ENCODE data around the gene PEAK3. TPM values are rescaled to one million over a fixed set of nuclear protein-coding genes. Genes with fewer than 3 reads are reported as not detected.
A peak's percentile ranks its signal among the peaks of the same experiment; 100 is the strongest.

PEAK3 gene
- total RNA-seq, 1 donor from 2014 or later = not detected

GRCh38 chr19:2275588-2276428, 6.2 kb downstream of the PEAK3 start:
- TF ChIP-seq, protein P1, sequence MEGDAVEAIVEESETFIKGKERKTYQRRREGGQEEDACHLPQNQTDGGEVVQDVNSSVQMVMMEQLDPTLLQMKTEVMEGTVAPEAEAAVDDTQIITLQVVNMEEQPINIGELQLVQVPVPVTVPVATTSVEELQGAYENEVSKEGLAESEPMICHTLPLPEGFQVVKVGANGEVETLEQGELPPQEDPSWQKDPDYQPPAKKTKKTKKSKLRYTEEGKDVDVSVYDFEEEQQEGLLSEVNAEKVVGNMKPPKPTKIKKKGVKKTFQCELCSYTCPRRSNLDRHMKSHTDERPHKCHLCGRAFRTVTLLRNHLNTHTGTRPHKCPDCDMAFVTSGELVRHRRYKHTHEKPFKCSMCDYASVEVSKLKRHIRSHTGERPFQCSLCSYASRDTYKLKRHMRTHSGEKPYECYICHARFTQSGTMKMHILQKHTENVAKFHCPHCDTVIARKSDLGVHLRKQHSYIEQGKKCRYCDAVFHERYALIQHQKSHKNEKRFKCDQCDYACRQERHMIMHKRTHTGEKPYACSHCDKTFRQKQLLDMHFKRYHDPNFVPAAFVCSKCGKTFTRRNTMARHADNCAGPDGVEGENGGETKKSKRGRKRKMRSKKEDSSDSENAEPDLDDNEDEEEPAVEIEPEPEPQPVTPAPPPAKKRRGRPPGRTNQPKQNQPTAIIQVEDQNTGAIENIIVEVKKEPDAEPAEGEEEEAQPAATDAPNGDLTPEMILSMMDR (IDR thresholded peaks at IDR 0.05; ENCODE audit: insufficient read depth, low read length, severe bottlenecking) = no peak

DNA sequence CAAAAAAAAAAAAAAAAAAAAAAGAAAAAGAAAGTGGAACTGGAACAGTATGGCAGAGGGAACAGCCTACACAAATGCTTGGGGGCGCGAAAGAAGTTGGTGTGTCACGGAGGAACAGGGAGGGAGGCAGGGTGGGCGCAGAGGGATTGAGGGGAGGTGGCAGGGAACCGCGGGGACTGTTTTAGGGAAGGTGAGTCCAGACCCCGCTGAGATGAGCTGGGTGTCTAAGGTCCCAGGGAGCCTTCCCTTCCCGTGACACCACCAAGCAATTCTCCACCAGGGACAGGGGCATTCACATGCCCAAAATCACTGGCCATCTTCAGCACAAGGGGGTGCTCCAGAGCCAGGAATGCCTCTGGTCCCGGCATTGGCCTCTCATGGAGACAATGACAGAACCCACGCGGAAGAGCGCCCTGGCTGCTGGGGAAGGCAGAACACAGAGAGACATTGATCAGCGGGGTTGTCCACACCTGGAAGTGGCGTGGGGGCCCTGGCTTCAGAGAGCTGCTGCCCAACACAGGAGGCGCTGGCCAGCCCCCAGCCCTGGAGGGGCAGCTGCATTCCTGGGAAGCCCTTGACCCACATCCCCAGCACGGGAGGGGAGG, 6.9 kb downstream of the PEAK3 start:
- TF ChIP-seq, protein P1 (IDR thresholded peaks at IDR 0.05; ENCODE audit: insufficient read depth, low read length, severe bottlenecking) = peak; percentile 72
- H3K36me3 ChIP-seq (ENCODE audit: control insufficient read depth, insufficient read depth, low read length) = peaks cover 17% of the 10 kb centered on the region
- FAIRE-seq (no peak), DNase-seq (ENCODE audit: low read depth) (peak; percentile 21)
- no peaks in the 10 kb centered on the region for H3K27me3 ChIP-seq (ENCODE audit: control insufficient read depth, insufficient read depth, low read length)
- H3K4me3 ChIP-seq (ENCODE audit: low read depth, low read length) = no peak overlapping the region

More at GRCh38 chr19:2275588-2276428, 6.2 kb downstream of the PEAK3 start:
- DNase-seq (ENCODE audit: low read depth) = no peak
- FAIRE-seq = no peak
- no peaks in the 10 kb centered on the region for H3K27me3 ChIP-seq (ENCODE audit: control insufficient read depth, insufficient read depth, low read length)
- H3K4me3 ChIP-seq (ENCODE audit: low read depth, low read length) = no peak overlapping the region
- H3K36me3 ChIP-seq (ENCODE audit: control insufficient read depth, insufficient read depth, low read length) = peaks cover 17% of the 10 kb centered on the region

DNA sequence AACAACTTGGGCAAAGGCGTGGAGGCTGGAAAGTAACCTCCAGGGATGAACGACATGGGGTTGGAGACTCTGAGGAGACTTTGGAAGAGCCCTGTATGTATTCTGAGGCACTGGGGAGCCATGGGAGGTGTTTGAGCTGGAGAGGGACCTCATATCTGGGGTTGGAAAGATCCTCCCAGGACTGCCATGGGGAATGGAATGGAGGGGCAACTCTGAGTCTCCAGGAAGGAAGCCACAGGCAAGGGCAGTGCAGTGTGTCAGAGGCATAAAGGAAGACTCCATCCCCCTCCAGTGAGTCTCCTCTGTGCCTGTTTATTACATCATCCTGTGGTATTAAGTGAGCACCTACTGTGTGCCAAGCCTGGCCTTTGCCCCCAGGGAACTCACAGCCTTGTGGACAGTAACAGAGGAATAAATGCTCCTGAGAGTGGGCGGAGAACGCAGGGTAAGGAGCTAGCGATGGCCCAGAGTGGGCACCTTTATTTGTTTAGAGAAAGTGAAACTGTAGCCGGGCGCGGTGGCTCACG, 7.7 kb downstream of the PEAK3 start:
- Histone ChIP-seq H3K4me3 (ENCODE audit: low read depth, low read length) (no peak overlapping the region), H3K27me3 (ENCODE audit: control insufficient read depth, insufficient read depth, low read length) (no peaks in the 10 kb centered on the region), H3K36me3 (ENCODE audit: control insufficient read depth, insufficient read depth, low read length) (peaks cover 17% of the 10 kb centered on the region)
- FAIRE-seq = no peak
- TF ChIP-seq, protein P1 (IDR thresholded peaks at IDR 0.05; ENCODE audit: insufficient read depth, low read length, severe bottlenecking) = no peak
- DNase-seq (ENCODE audit: low read depth) = no peak

- peak; percentile 20 for DNase-seq (ENCODE audit: low read depth)
- Histone ChIP-seq H3K36me3 (ENCODE audit: control insufficient read depth, insufficient read depth, low read length) (peaks cover 17% of the 10 kb centered on the region), H3K4me3 (ENCODE audit: low read depth, low read length) (no peak overlapping the region), H3K27me3 (ENCODE audit: control insufficient read depth, insufficient read depth, low read length) (no peaks in the 10 kb centered on the region)
- FAIRE-seq = no peak
- TF ChIP-seq, protein P1 (IDR thresholded peaks at IDR 0.05; ENCODE audit: insufficient read depth, low read length, severe bottlenecking) = peak; percentile 92
Measured at GRCh38 chr19:2273356-2274184, 8.4 kb downstream of the PEAK3 start.

- Histone ChIP-seq H3K27me3 (ENCODE audit: control insufficient read depth, insufficient read depth, low read length) (no peaks in the 10 kb centered on the region), H3K36me3 (ENCODE audit: control insufficient read depth, insufficient read depth, low read length) (peaks cover 17% of the 10 kb centered on the region), H3K4me3 (ENCODE audit: low read depth, low read length) (peak overlapping the region; percentile 99)
- TF ChIP-seq, protein P1 (IDR thresholded peaks at IDR 0.05; ENCODE audit: insufficient read depth, low read length, severe bottlenecking) = no peak
- FAIRE-seq (no peak), DNase-seq (ENCODE audit: low read depth) (peak; percentile 46)
Measured at GRCh38 chr19:2271234-2272103, 10.5 kb downstream of the PEAK3 start.

Measured in bronchial epithelial cell (primary cell).